GM04504 (cell line): ENCODE results near the gene MAP3K8.
A peak's percentile ranks its signal among the peaks of the same experiment; 100 is the strongest.
"Not testable (repeated sequence)": the region's sequence is repeated elsewhere in the genome, so short reads cannot be mapped to it uniquely, and the experiment has no call there.

Source experiments
- DNase-seq: peaks from one replicate; pipeline ENCODE4 v3.0.0-alpha.2; 2012; ENCODE audit warnings: low read depth

The MAP3K8 gene

DNA sequence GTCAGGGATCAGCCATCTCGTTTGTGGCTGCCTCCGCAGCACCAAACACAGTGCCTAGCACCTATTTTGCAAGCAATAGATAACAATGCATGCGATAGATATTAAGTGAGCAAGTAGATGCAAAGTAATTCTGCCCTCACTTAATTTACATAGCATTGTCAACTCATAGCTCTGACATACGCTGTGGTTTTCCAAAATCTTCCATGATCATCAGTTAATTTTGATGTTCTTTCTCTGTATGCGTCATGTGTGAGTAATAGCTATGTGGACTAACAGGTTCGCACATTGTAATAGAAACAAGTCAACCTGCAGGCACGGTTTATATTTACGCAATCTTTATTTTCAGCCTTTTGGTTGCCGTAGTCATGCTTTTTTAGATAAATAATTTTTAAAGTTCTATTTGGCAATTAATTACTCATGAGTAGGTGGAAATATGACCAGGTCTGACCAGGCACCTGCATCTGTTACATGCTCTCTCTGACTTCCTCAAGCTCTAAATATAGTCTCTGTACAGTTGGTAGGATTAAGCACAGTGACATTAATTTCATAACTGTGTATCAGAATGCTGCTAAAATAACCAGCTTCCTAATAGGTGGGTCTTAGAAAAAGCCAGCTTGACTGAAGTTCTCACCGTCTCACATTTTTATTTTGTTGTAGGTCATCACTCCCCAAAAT is 13.3 kb downstream of the MAP3K8 start:
- DNase-seq, result no peak

DNA sequence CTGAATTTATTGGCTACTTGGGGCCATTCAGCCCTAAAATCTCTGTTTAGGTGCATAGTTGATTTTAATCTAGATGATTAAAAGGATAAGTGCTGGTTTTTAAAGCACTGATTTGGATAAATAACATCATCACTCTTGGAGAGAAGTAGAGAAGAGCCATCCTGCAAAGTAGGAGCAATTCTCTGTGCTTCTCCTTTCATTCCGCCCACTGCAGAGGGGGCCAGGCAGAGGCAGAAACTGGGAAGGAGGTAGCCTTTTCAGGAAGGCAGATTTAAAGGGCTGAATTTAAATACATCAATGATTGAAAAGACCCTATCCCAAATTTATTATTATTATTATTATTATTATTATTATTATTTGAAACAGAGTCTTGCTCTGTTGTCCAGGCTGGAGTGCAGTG is 14.1 kb downstream of the MAP3K8 start:
- no peak for DNase-seq

DNA sequence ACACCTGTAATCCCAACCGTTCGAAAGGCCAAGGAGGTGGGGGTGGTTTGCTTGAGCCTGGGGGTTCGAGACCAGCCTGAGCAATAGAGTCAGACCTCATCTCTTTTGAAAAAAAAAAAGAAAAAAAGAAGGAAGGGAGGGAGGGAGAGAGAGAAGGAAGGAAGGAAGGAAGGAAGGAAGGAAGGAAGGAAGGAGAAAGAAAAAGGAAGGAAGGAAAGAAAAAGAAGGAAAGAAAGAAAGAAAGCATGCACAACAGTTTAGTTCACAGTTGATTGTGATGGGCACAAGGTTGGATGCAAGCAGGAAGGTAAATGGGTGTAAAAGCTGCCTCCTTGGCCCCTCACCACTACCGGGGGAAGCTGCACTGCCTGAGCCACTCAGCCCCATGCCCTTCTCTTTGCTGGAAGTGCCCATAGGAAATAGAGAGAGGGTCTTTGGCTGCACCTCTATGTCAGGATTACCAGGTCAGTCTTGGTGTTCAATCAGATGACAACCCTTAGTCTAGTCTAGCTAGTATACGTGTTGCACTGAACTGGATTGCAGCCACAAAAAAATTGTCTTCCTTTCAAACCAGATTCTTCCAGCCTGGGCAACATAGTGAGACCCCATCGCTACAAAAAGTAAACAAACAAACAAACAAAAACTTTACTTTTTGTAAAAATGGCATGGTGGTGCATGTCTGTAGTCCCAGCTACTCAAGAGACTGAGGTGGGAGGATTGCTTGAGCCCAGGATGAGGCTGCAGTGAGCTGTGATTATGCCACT is 20.0 kb downstream of the MAP3K8 start:
- no peak for DNase-seq

- DNase-seq, result peak; percentile 75
Observed at GRCh38 chr10:30454744-30455510, 20.9 kb downstream of the MAP3K8 start.

DNA sequence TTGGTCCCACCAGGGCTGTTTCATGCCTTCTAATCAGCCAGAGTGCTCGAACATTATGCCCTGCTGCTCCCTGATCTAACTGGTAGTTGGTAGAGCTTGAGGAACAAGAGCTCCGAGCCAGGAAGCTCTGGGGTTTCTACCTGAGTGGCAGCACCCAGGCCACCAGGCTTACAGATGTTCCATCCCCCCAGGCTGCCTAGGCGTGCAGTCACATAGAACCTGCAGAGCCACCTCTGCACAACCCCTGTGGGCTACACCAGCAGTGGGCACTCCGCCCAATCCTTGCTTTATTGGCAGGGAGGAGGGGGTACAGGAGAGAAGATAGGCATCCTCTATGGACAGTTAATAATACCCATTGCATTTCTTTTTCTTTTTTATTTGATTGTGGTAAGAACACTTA is 21.8 kb downstream of the MAP3K8 start:
- DNase-seq, result no peak

- DNase-seq, result no peak
Observed at GRCh38 chr10:30456266-30456665, 22.3 kb downstream of the MAP3K8 start.

DNA sequence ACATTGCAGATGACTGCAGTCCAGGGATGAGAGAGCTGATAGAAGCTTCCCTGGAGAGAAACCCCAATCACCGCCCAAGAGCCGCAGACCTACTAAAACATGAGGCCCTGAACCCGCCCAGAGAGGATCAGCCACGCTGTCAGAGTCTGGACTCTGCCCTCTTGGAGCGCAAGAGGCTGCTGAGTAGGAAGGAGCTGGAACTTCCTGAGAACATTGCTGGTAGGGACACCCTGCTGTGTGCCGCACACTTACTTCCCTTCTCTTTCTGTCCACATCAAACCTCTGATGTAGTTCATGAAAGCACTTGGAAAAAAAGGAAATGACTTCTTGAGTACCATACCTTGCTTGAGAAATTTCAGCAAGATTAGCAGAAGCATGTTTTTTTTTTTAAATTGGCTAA is 25.3 kb downstream of the MAP3K8 start:
- no peak for DNase-seq

DNA sequence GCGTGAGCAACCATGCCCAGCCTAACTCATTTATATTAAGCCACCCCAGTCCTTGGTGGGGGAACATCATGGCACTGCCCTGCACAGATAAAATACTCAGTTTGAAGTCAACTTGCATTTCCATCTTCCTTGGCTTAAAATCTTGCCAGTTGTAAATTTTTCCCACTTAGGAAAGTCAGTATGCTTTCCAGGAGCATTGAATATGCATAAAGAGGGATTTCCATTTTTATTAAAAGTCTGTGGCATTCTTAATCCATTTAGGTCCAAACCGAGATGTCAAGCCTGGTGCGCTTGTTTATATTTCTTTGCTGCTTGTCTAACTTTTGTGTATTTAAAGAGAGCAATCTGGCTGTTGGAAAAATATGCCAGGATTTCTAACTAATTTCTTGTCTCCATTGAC is 26.1 kb downstream of the MAP3K8 start:
- DNase-seq, result no peak

DNA sequence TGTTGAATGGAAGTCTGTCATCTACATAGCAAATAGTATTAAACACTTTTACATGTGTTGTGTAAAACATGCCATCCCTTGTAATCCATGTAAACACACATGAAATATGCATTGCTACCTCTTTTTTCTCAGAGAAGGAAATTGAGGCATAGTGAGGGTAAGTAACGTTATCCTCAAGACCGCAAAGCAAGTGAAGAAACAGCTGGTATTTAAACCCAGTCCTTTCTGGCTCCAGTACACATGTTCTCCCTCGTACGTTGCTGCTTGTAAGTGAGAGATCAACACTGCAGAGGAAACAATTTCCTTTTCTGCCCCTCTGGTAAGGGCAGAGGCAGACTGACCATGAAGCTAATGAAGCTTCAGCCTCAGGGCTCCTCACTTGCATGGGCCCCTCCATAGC is 28.5 kb downstream of the MAP3K8 start:
- no peak for DNase-seq

- no peak for DNase-seq
Observed at GRCh38 chr10:30463944-30464451, 30.0 kb downstream of the MAP3K8 start.

DNA sequence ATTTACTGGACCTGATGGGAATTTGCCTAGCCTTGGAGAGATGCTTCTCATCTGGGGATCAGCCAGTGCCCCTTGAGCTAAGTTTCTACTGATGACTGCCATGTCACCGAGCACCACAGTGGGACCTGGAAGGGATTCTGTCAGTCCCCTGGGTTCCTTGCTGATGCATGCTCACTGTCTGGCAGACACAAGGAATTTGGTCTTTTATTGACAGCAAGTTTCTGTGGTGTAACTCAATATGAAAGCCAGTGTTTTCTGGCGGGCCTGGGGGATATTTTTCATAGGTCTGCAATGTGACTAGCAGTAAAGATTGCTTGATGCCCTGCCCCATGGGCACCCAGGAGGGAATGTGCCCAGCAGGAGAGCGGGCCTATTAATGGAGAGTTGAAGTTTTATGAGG is 30.7 kb downstream of the MAP3K8 start:
- DNase-seq, result no peak

GRCh38 chr10:30466445-30466844 is 32.5 kb downstream of the MAP3K8 start:
- DNase-seq, result no peak

DNA sequence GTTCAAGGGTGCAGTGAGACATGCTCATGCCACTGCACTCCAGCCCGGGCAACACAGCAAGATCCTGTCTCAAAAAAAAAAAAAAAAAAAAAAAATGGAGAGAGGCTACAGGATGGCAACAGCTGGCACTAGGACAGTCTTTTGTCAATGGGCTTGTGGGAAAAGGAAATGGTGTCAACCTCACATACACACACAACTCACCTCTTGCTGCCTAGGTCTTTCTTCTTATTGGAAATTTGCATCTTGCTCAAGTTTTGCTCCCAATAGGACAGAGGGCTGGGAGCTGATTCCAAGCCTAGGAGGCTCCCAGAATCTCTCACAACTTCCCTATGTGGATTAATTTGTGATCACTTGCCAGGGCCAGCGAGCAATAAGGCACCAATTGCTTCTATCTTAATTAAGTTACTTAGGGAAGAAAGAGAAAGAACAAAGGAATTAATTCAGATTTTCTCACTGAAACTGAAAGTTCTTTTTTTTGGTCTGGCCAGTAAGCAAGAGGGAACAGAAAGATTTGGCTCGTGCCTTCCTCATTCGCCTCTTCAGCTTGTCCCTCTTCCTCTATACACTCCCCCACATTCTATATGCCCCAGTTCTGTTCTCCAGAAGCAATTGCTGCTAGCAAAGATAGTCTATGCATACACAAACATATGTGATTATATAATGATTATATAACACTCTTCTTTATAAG is 33.8 kb downstream of the MAP3K8 start:
- no peak for DNase-seq

GRCh38 chr10:30472414-30473155 is 38.6 kb downstream of the MAP3K8 start:
- DNase-seq, result no peak

DNA sequence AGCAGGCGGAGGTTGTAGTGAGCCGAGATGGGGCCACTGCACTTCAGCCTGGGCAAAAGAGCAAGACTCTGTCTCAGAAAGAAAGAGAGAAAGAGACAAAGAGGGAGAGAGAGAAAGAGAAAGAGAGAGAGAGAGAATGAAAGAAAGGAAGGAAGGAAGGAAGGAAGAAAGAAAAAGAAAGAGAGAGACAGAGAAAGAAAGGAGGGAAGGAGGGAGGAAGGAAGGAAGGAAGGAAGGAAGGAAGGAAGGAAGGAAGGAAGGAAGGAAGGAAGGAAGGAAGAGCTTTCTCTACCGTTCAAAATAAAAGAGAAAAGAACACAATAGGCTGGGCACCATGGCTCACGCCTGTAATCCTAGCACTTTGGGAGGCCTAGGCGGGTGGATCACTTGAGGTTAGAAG is 41.5 kb downstream of the MAP3K8 start:
- not testable (repeated sequence) for DNase-seq

- no peak for DNase-seq
Observed at GRCh38 chr10:30476511-30477155, 42.6 kb downstream of the MAP3K8 start.

GRCh38 chr10:30479513-30479912 is 45.5 kb downstream of the MAP3K8 start:
- not testable (repeated sequence) for DNase-seq

- DNase-seq, result no peak
Observed at GRCh38 chr10:30481603-30482002, 47.6 kb downstream of the MAP3K8 start.

GRCh38 chr10:30488316-30488715 is 54.3 kb downstream of the MAP3K8 start:
- no peak for DNase-seq

DNA sequence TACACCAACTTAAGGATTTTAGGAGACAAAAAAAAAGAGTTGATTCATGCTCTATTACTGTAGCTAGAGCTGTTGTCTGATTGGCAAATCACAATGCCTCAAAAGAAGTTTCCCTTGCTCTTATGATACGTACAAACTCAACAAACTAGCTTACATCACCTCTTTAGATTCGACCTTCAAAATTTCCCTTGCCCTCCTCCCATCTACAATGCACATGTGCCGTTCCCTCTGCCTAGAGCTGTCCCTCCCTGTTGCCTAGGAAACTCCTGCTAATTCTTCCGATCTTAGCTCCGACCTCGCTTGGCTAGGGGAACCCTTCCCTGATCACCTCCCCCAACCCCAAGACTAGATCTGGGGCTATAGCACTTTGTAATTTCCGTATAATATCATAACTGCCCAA is 55.4 kb downstream of the MAP3K8 start:
- no peak for DNase-seq
